Cardiac fibroblast (primary cell): ENCODE measurements around the gene APBA1.

ENCODE experiments used
- DNase-seq, 2 donors: peaks; one replicate each; pipeline versions ENCODE4 v3.0.0 to v3.0.0-alpha.2; 2010; ENCODE audit warnings: low read depth in 2 of 2
- H3K4me3 ChIP-seq, 2 donors: replicated peaks in 1 of 2; 1 replicate in 1 of 2; 2 replicates in 1 of 2; pipeline ENCODE4 v1.5.1; 2011; ENCODE audit warnings: low read depth in 2 of 2, low read length in 2 of 2, mild to moderate bottlenecking in 2 of 2, moderate library complexity in 1 of 2
- CTCF ChIP-seq: IDR thresholded peaks from one replicate; pipeline ENCODE4 v1.5.1; 2011; ENCODE audit warnings: low read depth, mild to moderate bottlenecking, low read length, inconsistent platforms

The APBA1 gene

GRCh38 chr9:69593756-69594155 lies 78.4 kb downstream of the APBA1 start:
- no peak for DNase-seq
- TF ChIP-seq CTCF, result no peak

GRCh38 chr9:69593301-69593700 lies 78.9 kb downstream of the APBA1 start:
- no peak for TF ChIP-seq CTCF
- DNase-seq, result no peak
- H3K4me3 ChIP-seq, result no peak overlapping the region

More at GRCh38 chr9:69593756-69594155, 78.4 kb downstream of the APBA1 start:
- H3K4me3 ChIP-seq, result no peak overlapping the region

GRCh38 chr9:69590266-69590665 lies 81.9 kb downstream of the APBA1 start:
- TF ChIP-seq CTCF, result no peak
- no peak overlapping the region for H3K4me3 ChIP-seq
- no peak for DNase-seq

GRCh38 chr9:69589156-69589555 lies 83.0 kb downstream of the APBA1 start:
- DNase-seq, result no peak
- TF ChIP-seq CTCF, result no peak
- H3K4me3 ChIP-seq, result no peak overlapping the region

GRCh38 chr9:69585571-69585970 lies 86.6 kb downstream of the APBA1 start:
- TF ChIP-seq CTCF, result no peak
- no peak overlapping the region for H3K4me3 ChIP-seq
- no peak for DNase-seq

- H3K4me3 ChIP-seq, result no peak overlapping the region
- peak; percentile 17 to 36 for DNase-seq
- TF ChIP-seq CTCF, result no peak
Observed at GRCh38 chr9:69584759-69585158, 87.4 kb downstream of the APBA1 start.

GRCh38 chr9:69583645-69584234 lies 88.4 kb downstream of the APBA1 start:
- no peak overlapping the region for H3K4me3 ChIP-seq
- no peak for TF ChIP-seq CTCF
- no peak for DNase-seq
